GM23338 (cell line): ENCODE measurements around the gene LMO2. TPM values are rescaled to one million over a fixed set of nuclear protein-coding genes. Genes with fewer than 3 reads are reported as not detected.
A peak's percentile ranks its signal among the peaks of the same experiment; 100 is the strongest.
"Not testable (repeated sequence)": the region's sequence is repeated elsewhere in the genome, so short reads cannot be mapped to it uniquely, and the experiment has no call there.

Experiments
- ATAC-seq: fragments of 200-7000 bp; cut with Tn5 transposase; 3 replicates; pipeline ENCODE4 v1.9.1; 2020
- DNase-seq: peaks from one replicate; pipeline ENCODE4 v3.0.0-alpha.2; 2015; ENCODE audit warnings: low spot score
- H2AFZ ChIP-seq: fragments of 200-600 bp; sonication (generic); 2 replicates; pipeline ENCODE4 v1.8.0; 2016; ENCODE audit warnings: antibody characterized with exemption, mild to moderate bottlenecking, moderate library complexity
- H3F3A ChIP-seq: fragments of 200-600 bp; sonication (generic); replicated peaks from 2 replicates; pipeline ENCODE4 v1.8.0; 2017; ENCODE audit warnings: antibody characterized with exemption, mixed run types, low read depth
- H3K27ac ChIP-seq: fragments of 200-600 bp; sonication (generic); 2 replicates; pipeline ENCODE4 v1.6.1; 2016; ENCODE audit warnings: low read depth
- H3K27me3 ChIP-seq: fragments of 200-600 bp; sonication (generic); 2 replicates; pipeline ENCODE4 v1.8.0; 2016; ENCODE audit warnings: mild to moderate bottlenecking, mixed run types, moderate library complexity; ENCODE audit not compliant: insufficient read depth
- H3K36me3 ChIP-seq: fragments of 200-600 bp; sonication (generic); 2 replicates; pipeline ENCODE4 v1.8.0; 2016; ENCODE audit warnings: mild to moderate bottlenecking; ENCODE audit not compliant: insufficient read depth
- H3K4me1 ChIP-seq: fragments of 200-600 bp; sonication (generic); 2 replicates; pipeline ENCODE4 v1.8.0; 2016; ENCODE audit warnings: mild to moderate bottlenecking, moderate library complexity; ENCODE audit not compliant: insufficient read depth
- H3K4me2 ChIP-seq: fragments of 200-600 bp; sonication (generic); 2 replicates; pipeline ENCODE4 v1.7.1; 2017; ENCODE audit warnings: mixed run types
- H3K4me3 ChIP-seq: fragments of 200-600 bp; sonication (generic); 2 replicates; pipeline ENCODE4 v1.6.1; 2016; ENCODE audit warnings: mixed run types
- H3K79me2 ChIP-seq: fragments of 200-600 bp; sonication (generic); replicated peaks from 2 replicates; pipeline ENCODE4 v1.8.0; 2017; ENCODE audit warnings: mild to moderate bottlenecking; ENCODE audit not compliant: insufficient read depth
- H3K9me2 ChIP-seq: fragments of 200-600 bp; sonication (generic); 2 replicates; pipeline ENCODE4 v1.8.0; 2017; ENCODE audit not compliant: insufficient read depth
- H4K20me1 ChIP-seq: fragments of 200-600 bp; sonication (generic); replicated peaks from 2 replicates; pipeline ENCODE4 v1.8.0; 2017; ENCODE audit warnings: mild to moderate bottlenecking; ENCODE audit not compliant: insufficient read depth
- H3K27ac Mint-ChIP-seq: 2 replicates; pipeline ENCODE4 v1.8.0; 2020; ENCODE audit warnings: inconsistent platforms, mild to moderate bottlenecking, moderate library complexity, mixed read lengths
- H3K27me3 Mint-ChIP-seq: 3 replicates; pipeline ENCODE4 v1.8.0; 2022; ENCODE audit warnings: low read depth, mild to moderate bottlenecking, moderate library complexity, mixed read lengths, inconsistent platforms; ENCODE audit not compliant: insufficient read depth, poor library complexity
- H3K36me3 Mint-ChIP-seq: 3 replicates; pipeline ENCODE4 v1.8.0; 2021; ENCODE audit warnings: low read depth, mild to moderate bottlenecking, inconsistent platforms, moderate library complexity, mixed read lengths
- H3K4me1 Mint-ChIP-seq: 3 replicates; pipeline ENCODE4 v1.8.0; 2020; ENCODE audit warnings: mild to moderate bottlenecking, inconsistent platforms, mixed read lengths
- H3K4me3 Mint-ChIP-seq: 3 replicates; pipeline ENCODE4 v1.8.0; 2021; ENCODE audit warnings: moderate library complexity, mild to moderate bottlenecking, inconsistent platforms, mixed read lengths
- H3K9me3 Mint-ChIP-seq: 3 replicates; pipeline ENCODE4 v1.8.0; 2020; ENCODE audit warnings: moderate library complexity, mild to moderate bottlenecking, inconsistent platforms, mixed read lengths
- EZH2phosphoT487 ChIP-seq: fragments of 200-600 bp; sonication (generic); IDR thresholded peaks from one replicate; pipeline ENCODE4 v1.8.1; 2018; ENCODE audit warnings: antibody characterized with exemption; ENCODE audit not compliant: unreplicated experiment
- polyA plus RNA-seq: library from polyadenylated mRNA; unstranded; fragments of >200 nt; fragmentation: Nextera tagmentation; extraction: Ambion mirVana; gene quantifications from 2 replicates; pipeline ENCODE4 v1.2.1, GENCODE V29; 2016
- total RNA-seq: library from RNA; depleted of rRNA; stranded (reverse); fragments of >200 nt; shearing (Covaris generic); gene quantifications from 2 replicates; pipeline ENCODE4 v1.2.3, GENCODE V29; 2014
- TF ChIP-seq, protein P1 (sequence below), 2 experiments: fragments of 200-600 bp in 1 of 2; sonication (generic) in 1 of 2; conservative IDR thresholded peaks; 2 replicates each; pipeline versions ENCODE4 v1.5.1 to v1.6.1; 2016 to 2017; ENCODE audit warnings: antibody characterized with exemption in 2 of 2, low read depth in 2 of 2, mild to moderate bottlenecking in 2 of 2, moderate library complexity in 1 of 2
- TF ChIP-seq, protein P2 (sequence below): IDR thresholded peaks from 2 replicates; pipeline ENCODE4 v1.6.1; 2016; ENCODE audit warnings: antibody characterized with exemption

The LMO2 gene
- total and polyA plus RNA-seq, 2 experiments from 2014 or later, result 1.4 to 3.1 TPM

DNA sequence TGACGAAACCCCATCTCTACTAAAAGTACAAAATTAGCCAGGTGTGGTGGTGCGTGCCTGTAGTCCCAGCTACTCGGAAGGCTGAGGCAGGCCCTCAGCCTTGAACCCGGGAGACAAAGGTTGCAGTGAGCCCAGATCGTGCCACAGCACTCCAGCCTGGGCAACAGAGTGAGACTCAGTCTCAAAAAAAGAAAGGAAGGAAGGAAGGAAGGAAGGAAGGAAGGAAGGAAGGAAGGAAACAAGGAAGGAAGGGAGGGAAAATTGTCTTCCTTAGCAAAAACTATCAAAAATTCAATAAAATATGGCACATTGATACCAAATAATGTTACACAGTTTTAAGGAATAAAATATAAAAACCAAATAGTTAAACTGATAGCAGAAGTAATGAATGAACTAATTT is 54.5 kb downstream of the LMO2 start:
- not testable (repeated sequence) for H3K9me3 Mint-ChIP-seq, H2AFZ ChIP-seq, H3K36me3 ChIP-seq, H3K27ac Mint-ChIP-seq, H3K4me1 ChIP-seq, H3K27ac ChIP-seq, H3K4me3 ChIP-seq, H3K27me3 Mint-ChIP-seq, H3K36me3 Mint-ChIP-seq, H3K4me3 Mint-ChIP-seq, DNase-seq, H3K4me1 Mint-ChIP-seq, H3K9me2 ChIP-seq, H3K4me2 ChIP-seq, H3K27me3 ChIP-seq, H3K79me2 ChIP-seq, H3F3A ChIP-seq, ATAC-seq, H4K20me1 ChIP-seq

DNA sequence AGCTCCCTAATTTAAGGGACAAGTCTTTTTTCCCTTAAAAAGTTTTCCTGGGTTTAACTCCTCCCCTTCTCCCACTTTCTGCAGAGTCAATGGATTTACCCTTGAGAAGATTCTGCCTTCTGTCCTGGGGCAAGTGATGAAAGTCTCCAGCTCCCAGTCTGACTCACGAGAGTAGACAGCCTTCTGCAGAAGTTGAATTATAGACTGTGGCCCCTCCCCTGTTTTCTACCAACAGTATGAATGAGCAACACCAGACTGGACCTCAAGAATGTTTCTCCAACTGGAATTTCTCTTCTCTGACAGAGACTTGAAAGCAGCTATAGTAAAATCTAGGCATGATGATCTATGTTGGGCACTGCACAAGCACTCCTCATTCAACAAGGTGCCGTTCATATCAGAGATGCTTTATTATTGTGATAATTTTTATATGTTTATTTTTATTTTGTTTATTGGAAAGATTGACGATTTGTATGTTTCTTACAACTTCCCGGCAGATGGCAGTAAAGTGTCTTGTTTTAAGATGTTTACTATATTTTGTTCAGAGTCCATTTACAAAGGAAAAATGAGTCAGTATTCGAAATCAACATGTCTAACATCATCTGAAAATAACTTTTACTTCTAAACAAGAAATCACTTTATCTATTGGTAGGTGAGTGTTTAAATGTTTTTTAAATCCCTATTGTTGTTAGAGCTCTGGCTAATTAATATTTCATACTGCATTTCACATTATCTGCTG is 56.6 kb downstream of the LMO2 start:
- Histone ChIP-seq H3K79me2 (no peaks in the 10 kb centered on the region), H3K4me2 (no peak overlapping the region), H2AFZ (no peak overlapping the region), H4K20me1 (no peaks in the 10 kb centered on the region), H3K27me3 (no peaks in the 10 kb centered on the region), H3K4me3 (no peak overlapping the region), H3K4me1 (no peaks in the 10 kb centered on the region), H3F3A (no peaks in the 10 kb centered on the region), H3K9me2 (no peaks in the 10 kb centered on the region), H3K27ac (no peak overlapping the region), H3K36me3 (no peaks in the 10 kb centered on the region)
- no peak overlapping the region for H3K4me3 Mint-ChIP-seq
- TF ChIP-seq, protein P1, sequence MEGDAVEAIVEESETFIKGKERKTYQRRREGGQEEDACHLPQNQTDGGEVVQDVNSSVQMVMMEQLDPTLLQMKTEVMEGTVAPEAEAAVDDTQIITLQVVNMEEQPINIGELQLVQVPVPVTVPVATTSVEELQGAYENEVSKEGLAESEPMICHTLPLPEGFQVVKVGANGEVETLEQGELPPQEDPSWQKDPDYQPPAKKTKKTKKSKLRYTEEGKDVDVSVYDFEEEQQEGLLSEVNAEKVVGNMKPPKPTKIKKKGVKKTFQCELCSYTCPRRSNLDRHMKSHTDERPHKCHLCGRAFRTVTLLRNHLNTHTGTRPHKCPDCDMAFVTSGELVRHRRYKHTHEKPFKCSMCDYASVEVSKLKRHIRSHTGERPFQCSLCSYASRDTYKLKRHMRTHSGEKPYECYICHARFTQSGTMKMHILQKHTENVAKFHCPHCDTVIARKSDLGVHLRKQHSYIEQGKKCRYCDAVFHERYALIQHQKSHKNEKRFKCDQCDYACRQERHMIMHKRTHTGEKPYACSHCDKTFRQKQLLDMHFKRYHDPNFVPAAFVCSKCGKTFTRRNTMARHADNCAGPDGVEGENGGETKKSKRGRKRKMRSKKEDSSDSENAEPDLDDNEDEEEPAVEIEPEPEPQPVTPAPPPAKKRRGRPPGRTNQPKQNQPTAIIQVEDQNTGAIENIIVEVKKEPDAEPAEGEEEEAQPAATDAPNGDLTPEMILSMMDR (conservative IDR thresholded peaks at IDR 0.05; ENCODE audit: low read depth in 2 of 2), result peak in 1 of 2 experiments; percentile 15; a peak in 1 of 4 replicates
- TF ChIP-seq, protein P2, sequence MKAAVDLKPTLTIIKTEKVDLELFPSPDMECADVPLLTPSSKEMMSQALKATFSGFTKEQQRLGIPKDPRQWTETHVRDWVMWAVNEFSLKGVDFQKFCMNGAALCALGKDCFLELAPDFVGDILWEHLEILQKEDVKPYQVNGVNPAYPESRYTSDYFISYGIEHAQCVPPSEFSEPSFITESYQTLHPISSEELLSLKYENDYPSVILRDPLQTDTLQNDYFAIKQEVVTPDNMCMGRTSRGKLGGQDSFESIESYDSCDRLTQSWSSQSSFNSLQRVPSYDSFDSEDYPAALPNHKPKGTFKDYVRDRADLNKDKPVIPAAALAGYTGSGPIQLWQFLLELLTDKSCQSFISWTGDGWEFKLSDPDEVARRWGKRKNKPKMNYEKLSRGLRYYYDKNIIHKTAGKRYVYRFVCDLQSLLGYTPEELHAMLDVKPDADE, result no peak
- H3K36me3 Mint-ChIP-seq, result no peaks in the 10 kb centered on the region
- peaks cover 2% of the 10 kb centered on the region for H3K27me3 Mint-ChIP-seq
- no peaks in the 10 kb centered on the region for H3K9me3 Mint-ChIP-seq
- ATAC-seq (no peak), DNase-seq (no peak)
- no peak overlapping the region for H3K27ac Mint-ChIP-seq
- H3K4me1 Mint-ChIP-seq, result peaks cover 2% of the 10 kb centered on the region; the same call in 1 of the 3 replicates

DNA sequence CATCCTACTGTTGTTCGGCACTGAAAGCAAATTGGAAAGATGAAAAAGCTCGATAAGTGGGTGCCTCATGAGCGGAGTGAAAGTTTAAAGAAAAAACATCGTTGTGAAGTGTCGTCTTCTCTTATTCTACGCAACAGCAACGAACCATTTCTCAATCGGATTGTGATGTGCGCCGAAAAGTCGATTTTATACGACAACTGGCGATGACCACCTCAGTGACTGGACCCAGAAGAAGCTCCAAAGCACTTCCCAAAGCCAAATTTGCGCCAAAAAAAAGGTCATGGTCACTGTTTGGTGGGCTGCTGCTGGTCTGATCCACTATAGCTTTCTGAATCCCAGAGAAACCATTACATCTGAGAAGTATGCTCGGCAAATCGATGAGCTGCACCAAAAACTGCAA is 59.2 kb downstream of the LMO2 start:
- H3K27me3 Mint-ChIP-seq, result peaks cover 15% of the 10 kb centered on the region
- no peak overlapping the region for H3K27ac Mint-ChIP-seq
- H3K4me2 ChIP-seq, result no peak overlapping the region
- H3K4me1 Mint-ChIP-seq, result peaks cover 2% of the 10 kb centered on the region; the same call in 1 of the 3 replicates
- H3K36me3 ChIP-seq, result no peaks in the 10 kb centered on the region
- no peaks in the 10 kb centered on the region for H3K79me2 ChIP-seq
- ATAC-seq, result no peak
- no peaks in the 10 kb centered on the region for H3K4me1 ChIP-seq
- no peak overlapping the region for H3K4me3 ChIP-seq
- peaks cover 18% of the 10 kb centered on the region for H3K27me3 ChIP-seq
- peak overlapping the region; percentile 69 for H2AFZ ChIP-seq
- H3K9me3 Mint-ChIP-seq, result no peaks in the 10 kb centered on the region
- no peak for DNase-seq
- no peaks in the 10 kb centered on the region for H3K9me2 ChIP-seq
- no peaks in the 10 kb centered on the region for H3F3A ChIP-seq
- H3K4me3 Mint-ChIP-seq, result no peak overlapping the region
- no peak for TF ChIP-seq EZH2phosphoT487
- H3K27ac ChIP-seq, result no peak overlapping the region
- H3K36me3 Mint-ChIP-seq, result no peaks in the 10 kb centered on the region
- H4K20me1 ChIP-seq, result no peaks in the 10 kb centered on the region
